Fibroblast of the conjunctiva (primary cell): ENCODE measurements around the gene MAPK6.

Source experiments
- DNase-seq: peaks from one replicate; pipeline ENCODE4 v3.0.0-alpha.2; 2010; ENCODE audit warnings: low read depth

The MAPK6 gene

DNA sequence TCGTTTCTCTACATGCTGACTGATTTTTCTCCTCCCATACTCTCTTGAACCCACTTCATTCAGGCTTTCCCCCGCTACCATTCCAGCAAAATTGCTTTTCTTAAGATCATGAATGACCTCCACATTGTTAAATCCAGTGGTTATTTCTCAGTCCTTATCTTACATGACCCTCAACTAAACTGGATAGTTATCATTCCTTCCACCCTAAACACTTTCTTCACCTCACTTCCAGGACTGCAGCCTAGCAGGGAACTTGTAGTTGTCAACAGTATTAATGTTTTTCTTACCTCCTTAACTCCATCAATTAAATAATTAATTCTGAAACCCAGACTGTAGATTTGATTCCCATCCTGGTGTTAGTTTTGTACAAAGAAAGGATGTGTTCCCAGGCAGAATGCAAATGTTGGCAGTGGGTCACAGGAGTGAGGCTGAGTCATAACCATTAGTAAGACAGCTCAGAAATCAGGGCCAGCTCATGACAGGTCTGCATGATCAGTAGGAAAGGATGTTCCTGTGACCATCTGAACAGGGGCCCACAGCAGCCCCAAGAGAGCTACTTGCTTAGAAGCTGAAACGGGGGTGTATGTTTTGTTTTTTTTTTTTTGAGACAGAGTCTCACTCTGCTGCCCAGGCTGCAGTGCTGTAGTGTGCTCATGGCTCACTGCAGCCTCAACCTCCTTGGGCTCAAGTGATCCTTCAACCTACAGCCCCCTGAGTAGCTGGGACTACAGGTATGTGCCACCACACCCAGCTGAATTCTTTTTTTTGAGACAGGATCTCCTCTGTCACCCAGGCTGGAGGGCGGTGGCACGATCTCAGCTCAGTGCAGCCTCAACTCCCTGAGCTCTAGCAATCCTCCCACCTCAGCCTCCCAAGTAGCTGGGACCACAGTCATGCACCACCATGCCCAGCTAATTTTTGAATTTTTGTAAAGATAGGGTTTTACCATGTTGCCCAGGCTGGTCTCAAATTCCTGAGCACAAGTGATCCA is 84.5 kb downstream of the MAPK6 start:
- DNase-seq: peak; percentile 89

DNA sequence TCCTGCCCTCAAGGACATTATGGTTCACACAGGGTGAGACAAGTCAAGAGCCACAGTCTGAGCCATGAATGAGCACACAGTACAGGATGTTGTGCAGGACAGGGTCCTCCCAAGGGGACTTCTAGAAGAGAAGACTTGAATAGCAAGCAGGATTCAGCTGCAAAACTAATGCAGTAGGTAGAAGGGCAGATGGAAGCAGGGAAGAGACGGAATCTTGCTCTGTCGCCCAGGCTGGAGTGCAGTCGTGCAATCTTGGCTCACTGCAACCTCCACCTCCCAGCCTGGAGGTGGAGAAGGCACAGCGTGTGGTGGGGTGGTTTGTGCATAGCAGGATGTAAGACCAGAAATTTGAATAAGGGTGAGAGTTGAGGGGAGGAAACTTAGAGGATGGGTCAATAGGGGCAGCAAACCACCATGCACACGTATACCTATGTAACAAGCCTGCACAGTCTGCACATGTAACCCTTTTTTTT is 85.5 kb downstream of the MAPK6 start:
- DNase-seq: no peak

DNA sequence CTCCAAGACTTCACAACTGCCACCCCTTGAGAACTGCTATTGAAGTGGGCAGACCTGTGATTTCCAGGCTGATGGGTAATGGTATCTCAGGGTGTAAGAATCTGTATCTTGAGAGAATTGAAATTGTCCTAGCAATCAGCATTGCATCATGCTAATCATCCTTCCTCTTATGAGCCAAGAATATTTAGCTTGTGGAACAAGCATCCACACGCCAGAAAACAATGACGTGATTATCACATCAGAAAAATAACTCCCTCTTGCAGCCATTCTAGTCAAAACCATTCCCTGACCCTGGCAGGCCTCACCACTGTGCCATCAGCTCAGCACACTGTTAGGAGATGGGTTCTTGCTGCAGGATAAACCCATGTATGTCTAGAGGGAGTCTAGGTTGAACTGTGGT is 86.8 kb downstream of the MAPK6 start:
- no peak for DNase-seq

DNA sequence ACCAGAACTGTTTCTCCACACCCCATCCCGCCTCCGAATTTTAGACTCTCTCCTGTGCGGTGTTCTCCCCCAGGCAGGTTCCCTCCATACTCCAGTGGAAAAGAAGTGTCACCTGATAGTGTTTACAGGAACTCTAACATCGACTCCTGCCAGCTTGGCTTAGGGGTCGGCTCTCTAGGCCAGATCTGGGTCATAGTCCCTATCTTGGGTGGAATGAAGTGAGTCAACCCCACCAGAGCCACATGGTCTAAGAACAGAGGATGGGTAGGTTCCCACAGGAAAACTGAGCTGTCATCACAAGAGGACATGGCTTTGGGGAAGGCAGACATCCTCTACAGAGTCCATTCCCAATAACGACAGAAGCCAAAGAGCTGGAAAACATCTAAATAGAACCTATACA is 87.6 kb downstream of the MAPK6 start:
- no peak for DNase-seq

DNA sequence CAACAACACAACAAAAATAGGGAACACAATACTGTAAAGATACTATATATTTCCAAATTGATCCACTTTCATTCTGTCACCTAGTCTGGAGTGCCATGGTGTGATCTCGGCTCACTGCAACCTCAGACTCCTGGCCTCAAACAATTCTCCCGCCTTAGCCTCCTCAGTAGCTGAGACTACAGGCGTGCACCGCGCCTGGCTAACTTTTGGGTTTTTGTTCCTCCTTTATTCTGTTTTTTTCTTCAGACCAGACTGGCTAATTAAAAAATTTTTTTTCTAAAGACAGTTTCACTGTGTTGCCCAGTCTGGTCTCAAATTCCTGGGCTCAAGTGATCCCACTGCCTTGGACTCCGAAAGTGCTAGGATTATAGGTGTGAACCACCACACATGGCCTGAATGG is 88.2 kb downstream of the MAPK6 start:
- DNase-seq: no peak

DNA sequence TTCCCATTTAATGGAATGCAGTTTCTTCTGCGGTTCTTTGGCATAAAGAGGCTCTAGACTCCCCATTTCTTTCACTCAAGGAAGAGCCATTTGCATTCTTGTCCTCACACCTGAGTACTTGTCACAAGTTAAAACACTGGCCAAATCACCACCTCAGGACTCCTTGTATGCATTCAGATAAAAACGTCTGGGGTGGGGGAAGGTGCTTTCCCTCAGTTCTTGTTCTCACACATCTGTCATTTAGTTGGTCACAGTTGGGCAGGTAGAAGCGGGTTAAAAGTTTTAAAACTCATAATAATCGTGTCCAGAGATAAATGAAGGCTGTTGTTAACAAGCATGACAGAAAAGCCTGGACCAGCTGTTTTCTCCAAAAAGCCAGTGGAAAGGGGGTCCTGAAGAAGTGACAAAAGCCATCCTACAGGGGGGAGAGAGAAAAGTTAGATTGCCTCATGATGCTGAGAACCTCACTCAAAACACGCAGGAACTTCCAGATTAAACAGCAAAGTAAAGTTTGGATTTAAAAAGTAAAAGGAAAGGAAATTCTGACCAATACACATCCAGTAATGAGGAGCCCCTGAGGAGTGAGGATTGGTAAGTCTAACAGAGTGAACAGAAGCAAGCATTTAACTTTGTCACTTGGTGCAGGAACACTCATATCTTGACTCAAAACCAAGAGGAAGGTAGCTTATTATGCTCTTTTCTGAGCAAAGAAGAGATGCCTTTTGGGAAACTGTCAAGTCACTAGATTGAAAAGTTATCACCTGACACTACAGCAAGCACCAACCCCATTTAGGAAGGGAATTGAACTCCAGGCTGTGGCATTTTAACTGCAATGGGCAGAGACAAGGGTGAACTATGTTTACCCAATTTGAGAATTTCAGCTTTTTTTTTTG is 90.8 kb downstream of the MAPK6 start:
- DNase-seq: no peak

DNA sequence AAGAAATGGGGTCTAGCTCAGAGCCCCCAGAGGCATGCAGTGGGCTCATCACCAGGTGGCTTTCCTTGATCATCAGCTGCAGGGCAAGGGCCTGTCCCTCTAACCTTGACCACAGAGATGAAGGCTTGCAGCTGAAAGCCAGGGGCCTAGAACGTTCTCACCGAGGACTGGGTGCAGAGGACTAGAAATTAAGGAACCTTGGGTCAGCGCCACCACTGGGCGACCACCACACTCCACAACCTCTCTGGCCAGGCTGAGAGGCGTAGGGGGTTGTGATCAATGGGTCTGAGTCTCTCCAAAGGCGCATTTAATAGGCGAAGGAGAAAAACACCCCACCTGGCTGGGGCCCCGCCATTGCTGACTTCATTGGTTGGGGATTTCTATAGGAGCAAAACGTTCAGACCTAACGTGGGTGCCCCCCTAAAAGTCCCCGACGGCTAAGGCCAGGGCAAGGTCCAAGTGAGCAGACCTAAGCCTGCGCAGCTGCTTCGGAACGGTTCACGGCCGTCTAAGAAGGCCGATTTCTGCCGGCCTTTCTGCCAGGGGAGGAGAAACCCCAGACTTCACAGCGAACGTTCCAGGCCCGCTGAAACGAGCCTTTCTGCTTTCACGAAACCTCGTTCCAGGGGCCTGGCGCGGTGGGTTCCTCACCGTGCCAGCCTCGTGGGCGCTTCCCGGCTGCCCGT is 92.6 kb downstream of the MAPK6 start:
- DNase-seq: no peak

DNA sequence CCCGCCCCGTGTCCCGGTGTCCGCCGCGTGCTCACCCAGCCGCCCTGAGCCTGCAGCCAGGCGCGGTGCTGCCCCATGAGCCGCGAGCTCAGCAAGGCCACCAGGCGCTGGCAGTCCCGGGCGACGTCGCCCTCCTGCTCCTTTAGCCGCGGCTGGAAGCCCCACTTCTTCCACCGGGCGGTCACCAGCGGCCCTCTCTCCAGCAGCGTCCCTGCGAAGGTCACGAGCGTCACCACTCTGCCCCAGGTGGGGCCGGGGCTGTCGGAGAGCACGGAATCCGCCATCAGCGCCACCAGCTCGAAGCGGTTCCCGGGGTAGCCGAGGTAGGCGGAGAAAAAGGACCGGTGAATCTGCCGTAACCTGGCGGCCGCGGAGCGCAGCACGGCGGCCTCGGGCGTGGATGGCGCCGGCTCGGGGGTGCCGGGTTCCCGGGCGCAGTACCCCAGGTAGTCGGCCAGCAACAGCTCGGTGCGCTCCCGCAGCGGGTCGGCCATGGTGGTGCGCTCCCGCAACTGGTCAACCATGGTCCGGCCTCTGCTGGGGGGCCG is 93.3 kb downstream of the MAPK6 start:
- DNase-seq: no peak

DNA sequence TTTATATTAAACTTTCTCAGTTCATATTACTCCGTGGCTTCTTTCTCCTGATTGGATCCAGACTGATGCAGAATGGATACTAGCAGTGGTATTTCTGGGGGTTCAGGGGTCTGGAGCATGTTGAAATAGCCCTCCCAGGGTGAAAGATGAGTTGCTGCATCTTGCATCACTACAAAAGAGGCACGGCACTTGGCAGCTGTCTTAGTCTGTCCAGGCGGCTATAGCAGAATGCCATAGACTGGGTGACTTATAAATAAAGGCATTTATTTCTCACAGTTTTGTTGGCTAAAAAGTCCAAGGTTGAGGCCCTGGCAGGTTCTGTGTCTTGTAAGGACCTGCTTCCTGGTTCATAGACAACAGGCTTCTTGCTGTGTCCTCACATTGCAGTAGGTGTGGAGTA is 94.2 kb downstream of the MAPK6 start:
- DNase-seq: no peak

DNA sequence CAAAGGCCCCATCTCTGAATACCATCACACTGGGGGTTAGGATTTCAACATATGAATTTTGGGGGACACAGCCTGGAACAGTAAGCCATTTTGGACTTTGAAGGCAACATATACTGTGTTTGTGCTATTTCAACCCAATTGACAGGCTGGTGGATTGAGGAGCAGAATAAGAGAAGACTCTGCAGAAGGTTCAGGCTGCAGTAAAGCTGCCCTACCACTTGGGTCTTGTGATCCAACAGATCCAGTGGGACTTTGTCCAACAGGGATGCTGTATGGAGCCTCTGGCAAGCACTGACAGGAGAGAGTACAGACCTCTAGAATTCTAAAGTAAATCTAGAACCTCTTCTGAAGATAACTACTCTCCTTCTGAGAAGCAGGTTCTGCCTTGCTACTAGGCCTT is 94.7 kb downstream of the MAPK6 start:
- DNase-seq: no peak

DNA sequence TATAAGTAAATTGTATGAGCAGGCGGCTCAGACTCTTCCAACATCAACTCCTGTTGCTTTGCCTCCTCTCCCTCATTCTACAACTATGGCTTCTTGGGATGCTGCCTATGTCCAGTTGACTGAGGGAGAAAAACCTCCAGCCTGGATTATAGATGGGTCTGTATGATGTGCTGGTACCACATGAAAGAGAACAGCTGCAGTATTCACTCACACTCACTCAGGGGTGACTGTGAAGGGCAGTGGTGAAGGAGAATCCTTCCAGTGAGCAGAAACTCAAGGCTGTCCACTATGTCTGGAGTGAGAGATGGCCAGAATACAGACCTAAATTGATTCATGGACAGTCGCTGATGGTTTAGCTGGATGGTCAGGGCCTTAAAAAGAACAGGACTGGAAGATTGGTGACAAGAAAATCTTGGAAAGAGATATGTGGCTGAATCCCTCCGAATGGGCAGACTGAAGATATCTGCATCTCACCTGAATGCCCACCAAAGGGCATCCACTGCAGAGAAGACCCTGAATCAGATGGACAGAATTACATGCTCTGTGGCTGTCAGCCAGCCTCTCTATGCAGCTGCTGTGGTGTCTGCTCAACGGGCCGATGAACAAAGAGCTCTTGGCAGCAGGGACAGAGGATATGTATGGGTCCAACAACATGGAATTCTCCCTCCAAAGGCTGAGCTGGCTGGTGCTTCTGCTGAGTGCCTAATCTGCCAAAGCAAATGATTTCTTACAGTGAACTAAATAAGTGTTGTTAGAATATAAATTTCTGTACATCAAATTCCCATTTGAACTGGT is 95.4 kb downstream of the MAPK6 start:
- no peak for DNase-seq

DNA sequence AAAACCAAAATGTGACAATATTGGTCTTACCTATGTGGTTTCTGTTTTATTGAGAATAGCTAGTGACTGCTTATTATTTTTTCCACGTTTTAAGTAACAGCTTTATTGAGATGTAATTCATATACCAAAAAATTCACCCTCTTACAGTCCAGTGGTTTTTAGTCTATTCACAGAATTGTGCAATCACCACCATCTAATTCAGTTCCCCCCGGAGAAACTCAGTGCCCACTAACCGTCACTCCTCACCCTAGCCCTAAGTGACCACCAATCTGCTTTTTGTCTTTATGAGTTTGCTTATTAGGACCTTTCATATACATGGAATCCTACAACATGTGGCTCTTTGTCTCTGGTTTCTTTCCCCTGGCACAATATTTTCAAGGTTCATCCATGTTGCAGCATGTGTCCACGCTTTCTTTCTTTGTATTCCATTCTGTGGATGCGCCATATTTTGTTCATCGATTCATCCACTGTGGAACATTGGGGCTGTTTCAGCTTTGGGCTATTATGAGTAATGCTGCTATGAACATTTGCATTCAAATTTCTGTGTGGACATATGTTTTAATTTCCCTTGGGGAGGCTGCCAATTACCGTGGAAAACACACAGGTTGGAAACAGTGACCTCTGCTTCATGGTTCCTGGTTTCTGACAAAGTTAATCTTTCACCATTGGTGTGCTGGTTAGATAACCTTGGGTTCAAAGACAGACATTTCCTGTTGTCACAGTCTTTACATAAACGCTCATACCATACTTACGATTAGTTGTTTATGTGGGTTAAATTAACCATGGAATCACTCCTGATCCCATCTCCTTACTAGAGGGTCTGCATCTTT is 96.8 kb downstream of the MAPK6 start:
- no peak for DNase-seq
